HepG2 (cell line): ENCODE measurements around the gene BCL2L2. TPM values are rescaled to one million over a fixed set of nuclear protein-coding genes. Genes with fewer than 3 reads are reported as not detected.

Experiments
- AKAP8 ChIP-seq: sonication (generic); formaldehyde crosslinking; IDR thresholded peaks from 2 replicates; pipeline ENCODE4 v1.5.1; 2020; ENCODE audit warnings: mild to moderate bottlenecking, missing genetic modification reagents
- DNMT1 ChIP-seq: sonication (generic); formaldehyde crosslinking; IDR thresholded peaks from 2 replicates; pipeline ENCODE4 v1.5.1; 2020; ENCODE audit warnings: mild to moderate bottlenecking, missing genetic modification reagents
- HNRNPLL ChIP-seq: fragments of 200-400 bp; formaldehyde crosslinking; IDR thresholded peaks from 2 replicates; pipeline ENCODE4 v1.6.1; 2017; ENCODE audit warnings: mild to moderate bottlenecking, low read depth, low read length; ENCODE audit not compliant: poor library complexity, severe bottlenecking
- KLF16 ChIP-seq, 2 experiments: sonication (generic) in 1 of 2; formaldehyde crosslinking in 1 of 2; IDR thresholded peaks; 2 replicates each; pipeline versions ENCODE4 v1.6.1 to v1.8.0; 2016 to 2023; ENCODE audit warnings: missing genetic modification reagents in 2 of 2, missing compliant biosample characterization in 1 of 2
- SMARCC2 ChIP-seq: fragments of 450-650 bp; IDR thresholded peaks from 2 replicates; pipeline ENCODE4 v1.6.1; 2017; ENCODE audit warnings: antibody characterized with exemption, mild to moderate bottlenecking
- SMYD3 ChIP-seq: sonication (generic); formaldehyde crosslinking; IDR thresholded peaks from 2 replicates; pipeline ENCODE4 v1.8.1; 2023; ENCODE audit warnings: mild to moderate bottlenecking, missing genetic modification reagents
- SUZ12 ChIP-seq: fragments of 150-350 bp; IDR thresholded peaks from 2 replicates; pipeline ENCODE4 v1.6.1; 2014; ENCODE audit warnings: low read depth, low read length
- ZBTB40 ChIP-seq, 2 experiments: fragments of 450-650 bp in 1 of 2; sonication (generic) in 1 of 2; formaldehyde crosslinking in 1 of 2; IDR thresholded peaks; 2 replicates each; pipeline versions ENCODE4 v1.6.1 to v1.8.0; 2016 to 2022; ENCODE audit warnings: antibody characterized with exemption in 1 of 2, mild to moderate bottlenecking in 1 of 2, missing genetic modification reagents in 1 of 2
- ZNF12 ChIP-seq: sonication (generic); formaldehyde crosslinking; IDR thresholded peaks from 2 replicates; pipeline ENCODE4 v1.5.0; 2020; ENCODE audit warnings: missing genetic modification reagents
- ZNF121 ChIP-seq: sonication (generic); formaldehyde crosslinking; IDR thresholded peaks from 2 replicates; pipeline ENCODE4 v1.5.0; 2020; ENCODE audit warnings: mild to moderate bottlenecking, missing genetic modification reagents
- ZNF276 ChIP-seq: sonication (generic); formaldehyde crosslinking; IDR thresholded peaks from 2 replicates; pipeline ENCODE4 v1.4.0; 2020; ENCODE audit warnings: mild to moderate bottlenecking, low read depth, missing genetic modification reagents
- ZNF33A ChIP-seq: sonication (generic); formaldehyde crosslinking; IDR thresholded peaks from 2 replicates; pipeline ENCODE4 v1.5.1; 2020; ENCODE audit warnings: missing genetic modification reagents, mild to moderate bottlenecking, moderate library complexity, borderline replicate concordance
- ZNF431 ChIP-seq: sonication (generic); formaldehyde crosslinking; IDR thresholded peaks from 2 replicates; pipeline ENCODE4 v1.9.0; 2022; ENCODE audit warnings: missing genetic modification reagents, low read depth, mild to moderate bottlenecking, borderline replicate concordance
- ZNF557 ChIP-seq: sonication (generic); formaldehyde crosslinking; IDR thresholded peaks from 2 replicates; pipeline ENCODE4 v1.4.0; 2020; ENCODE audit warnings: missing genetic modification reagents
- ZNF605 ChIP-seq: sonication (generic); formaldehyde crosslinking; IDR thresholded peaks from 2 replicates; pipeline ENCODE4 v1.8.0; 2022; ENCODE audit warnings: mild to moderate bottlenecking, missing genetic modification reagents
- ZNF788 ChIP-seq: sonication (generic); formaldehyde crosslinking; IDR thresholded peaks from 2 replicates; pipeline ENCODE4 v1.5.0; 2020; ENCODE audit warnings: mild to moderate bottlenecking, missing genetic modification reagents, borderline replicate concordance
- ZSCAN30 ChIP-seq: sonication (generic); formaldehyde crosslinking; IDR thresholded peaks from 2 replicates; pipeline ENCODE4 v1.5.0; 2020; ENCODE audit warnings: mild to moderate bottlenecking, missing genetic modification reagents
- polyA plus RNA-seq, 8 experiments: library from polyadenylated mRNA; depleted of rRNA in 3 of 8; stranded (reverse) in 7 of 8; unstranded in 1 of 8; fragments of >200 nt; fragmentation: Illumina TruSeq in 4 of 8; extraction: Trizol in 4 of 8; gene quantifications; 2 replicates each; pipeline versions ENCODE4 v1.2.1 to v1.2.3, GENCODE V29; 2011 to 2016; ENCODE audit warnings: low read depth in 4 of 8, missing spikeins in 1 of 8, mixed read lengths in 1 of 8; ENCODE audit not compliant: insufficient read depth in 1 of 8
- total RNA-seq, 5 experiments: library from RNA; depleted of rRNA; stranded (reverse); fragments of >200 nt; fragmentation: Illumina TruSeq; extraction: Trizol; gene quantifications; 2 replicates each; pipeline ENCODE4 v1.2.3, GENCODE V29; 2016; ENCODE audit warnings: low read depth in 1 of 5
- TF ChIP-seq, protein P1 (sequence below): sonication (generic); formaldehyde crosslinking; IDR thresholded peaks from 2 replicates; pipeline ENCODE4 v1.8.1; 2023; ENCODE audit warnings: missing genetic modification reagents, inconsistent platforms, borderline replicate concordance

The BCL2L2 gene
- total and polyA plus RNA-seq, 2 of the 13 experiments (the other 11 are each of a cell fraction or from before 2014, with no cell fraction given), result 28.1 to 49.8 TPM

DNA sequence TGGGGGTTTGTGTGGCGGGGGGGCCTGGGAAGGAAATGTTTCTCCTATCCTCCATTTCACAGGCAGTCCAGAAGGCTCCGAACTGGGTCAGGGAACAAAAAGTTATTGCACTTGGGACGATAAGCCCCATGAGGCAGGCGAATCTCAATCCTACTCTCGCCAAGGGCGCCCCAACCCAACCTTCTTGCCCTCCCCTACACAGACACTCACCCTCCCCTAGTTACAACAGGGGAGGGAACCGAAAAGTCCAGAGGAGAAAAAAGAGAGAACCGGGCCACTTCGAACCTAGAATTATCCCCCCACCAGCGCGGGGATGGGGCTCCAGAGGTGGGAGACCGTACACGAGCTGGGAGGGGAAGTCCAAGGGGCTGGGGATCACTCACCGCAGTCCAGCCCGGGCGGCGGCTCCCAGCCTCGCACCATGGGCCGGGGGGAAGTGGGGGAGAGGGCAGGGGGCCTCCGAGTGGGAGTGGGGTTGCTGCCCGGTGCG, 21.1 kb upstream of the BCL2L2 start (continued):
- TF ChIP-seq, protein P1, sequence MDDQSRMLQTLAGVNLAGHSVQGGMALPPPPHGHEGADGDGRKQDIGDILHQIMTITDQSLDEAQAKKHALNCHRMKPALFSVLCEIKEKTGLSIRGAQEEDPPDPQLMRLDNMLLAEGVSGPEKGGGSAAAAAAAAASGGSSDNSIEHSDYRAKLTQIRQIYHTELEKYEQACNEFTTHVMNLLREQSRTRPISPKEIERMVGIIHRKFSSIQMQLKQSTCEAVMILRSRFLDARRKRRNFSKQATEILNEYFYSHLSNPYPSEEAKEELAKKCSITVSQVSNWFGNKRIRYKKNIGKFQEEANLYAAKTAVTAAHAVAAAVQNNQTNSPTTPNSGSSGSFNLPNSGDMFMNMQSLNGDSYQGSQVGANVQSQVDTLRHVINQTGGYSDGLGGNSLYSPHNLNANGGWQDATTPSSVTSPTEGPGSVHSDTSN (CRISPR knock-in tag), result no peak
- TF ChIP-seq ZNF12 (CRISPR knock-in tag) (no peak), ZNF276 (no peak), SUZ12 (no peak), ZNF605 (no peak), KLF16 (CRISPR knock-in tag; IDR thresholded peaks at IDR 0.05) (no peak; a peak in 1 of 4 replicates), ZNF788 (no peak), SMYD3 (CRISPR knock-in tag) (peak; percentile 88; the same call in 1 of the 2 replicates), SMARCC2 (no peak), DNMT1 (CRISPR knock-in tag) (peak; percentile 96; the same call in 1 of the 2 replicates), ZNF33A (CRISPR knock-in tag) (no peak), ZNF121 (CRISPR knock-in tag) (no peak), HNRNPLL (no peak), AKAP8 (CRISPR knock-in tag) (0 out of 2 replicates have a peak, but pooled peaks have one; percentile 86), ZBTB40 (IDR thresholded peaks at IDR 0.05) (no peak), ZBTB40 (CRISPR knock-in tag; IDR thresholded peaks at IDR 0.05) (peak; percentile 13; the same call in 1 of the 2 replicates), ZNF557 (CRISPR knock-in tag) (0 out of 2 replicates have a peak, but pooled peaks have one; percentile 58), ZSCAN30 (CRISPR knock-in tag) (no peak), ZNF431 (CRISPR knock-in tag) (0 out of 2 replicates have a peak, but pooled peaks have one; percentile 6)
